Fibroblast of pulmonary artery (primary cell): ENCODE results near the gene CNEP1R1.

Source experiments
- DNase-seq: peaks from one replicate; pipeline ENCODE4 v3.0.0-alpha.2; 2010; ENCODE audit warnings: low read depth
- H3K4me3 ChIP-seq: replicated peaks from 2 replicates; pipeline ENCODE4 v1.5.1; 2011; ENCODE audit warnings: low read depth, mild to moderate bottlenecking, control low read depth, low read length, moderate library complexity
- CTCF ChIP-seq: IDR thresholded peaks from 2 replicates; pipeline ENCODE4 v1.5.1; 2011; ENCODE audit warnings: mild to moderate bottlenecking, control low read depth, low read length, inconsistent platforms; ENCODE audit errors: missing control alignments

The CNEP1R1 gene

GRCh38 chr16:50066482-50067289, 41.7 kb downstream of the CNEP1R1 start:
- H3K4me3 ChIP-seq = peak overlapping the region; percentile 98
- no peak for DNase-seq
- TF ChIP-seq CTCF = no peak

DNA sequence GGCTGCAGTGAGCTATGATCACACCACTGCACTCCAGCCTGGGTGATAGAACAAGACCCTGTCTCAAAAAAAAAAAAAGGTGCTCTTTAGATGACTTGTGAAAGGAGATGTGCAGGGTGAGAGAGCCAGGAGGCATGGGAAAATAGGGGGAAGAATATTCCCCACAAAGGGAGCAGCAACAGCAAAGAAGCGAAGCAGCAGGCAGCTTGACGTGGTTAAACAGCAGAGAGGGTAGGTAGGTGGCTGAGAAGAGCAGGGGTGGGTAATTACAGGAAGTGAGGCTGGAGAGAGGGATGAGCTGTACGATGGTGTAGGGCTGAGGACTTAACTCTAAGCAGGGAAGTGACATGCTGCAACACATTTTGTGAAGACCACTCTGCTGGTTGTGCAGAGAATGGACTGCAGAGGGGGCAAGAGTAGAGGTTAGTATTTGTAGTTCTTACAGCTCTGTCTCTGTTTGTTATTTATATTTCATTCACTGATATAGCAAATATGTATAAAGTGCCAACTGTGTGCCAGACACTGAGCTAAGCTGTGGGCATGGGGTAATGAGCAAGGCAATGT, 42.3 kb downstream of the CNEP1R1 start:
- DNase-seq = peak; percentile 75
- TF ChIP-seq CTCF = peak; percentile 69
- H3K4me3 ChIP-seq = peak overlapping the region; percentile 26

GRCh38 chr16:50068550-50068949, 43.5 kb downstream of the CNEP1R1 start:
- peak; percentile 41 for DNase-seq
- no peak overlapping the region for H3K4me3 ChIP-seq
- TF ChIP-seq CTCF = no peak

DNA sequence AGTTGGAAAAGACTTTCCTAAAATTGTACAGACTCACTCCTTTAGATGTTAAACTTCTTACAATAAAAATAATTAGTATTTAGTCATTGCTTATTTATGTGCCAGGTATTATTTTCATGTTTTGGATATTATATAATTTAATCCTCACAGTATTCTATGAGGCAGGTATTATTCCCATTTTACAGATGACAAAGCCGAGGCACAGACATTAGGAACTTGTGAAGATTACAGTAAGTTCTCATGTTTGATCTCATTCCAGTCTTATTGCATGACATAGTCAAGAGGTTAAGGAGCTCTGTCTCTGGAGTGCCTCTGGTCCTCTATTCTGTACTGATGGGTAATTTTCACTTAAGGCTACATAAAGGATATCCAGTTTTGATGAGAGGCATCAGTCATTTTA, 44.0 kb downstream of the CNEP1R1 start:
- no peak overlapping the region for H3K4me3 ChIP-seq
- no peak for TF ChIP-seq CTCF
- DNase-seq = no peak

- DNase-seq = no peak
- TF ChIP-seq CTCF = no peak
- no peak overlapping the region for H3K4me3 ChIP-seq
Measured at GRCh38 chr16:50071075-50071671, 46.1 kb downstream of the CNEP1R1 start.

DNA sequence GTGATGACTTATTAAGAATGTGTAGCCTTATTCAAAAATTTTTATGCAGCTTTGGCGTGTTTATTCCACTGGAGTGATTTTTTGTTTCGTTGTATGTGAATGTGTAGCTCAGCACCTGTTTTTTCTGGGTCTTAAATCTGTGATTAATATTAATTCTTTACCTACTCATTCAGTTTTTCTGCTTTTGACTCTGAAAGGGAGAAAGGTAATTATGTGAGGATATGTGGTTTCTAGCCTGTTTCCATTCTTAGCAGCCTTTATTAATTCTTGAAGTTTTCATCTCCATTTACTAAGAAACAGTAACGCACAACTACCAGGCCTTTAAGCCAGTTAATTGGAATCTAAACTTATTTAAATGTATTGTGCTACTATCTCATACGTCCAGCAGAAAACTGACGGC, 47.7 kb downstream of the CNEP1R1 start:
- H3K4me3 ChIP-seq = no peak overlapping the region
- DNase-seq = no peak
- no peak for TF ChIP-seq CTCF
